Muscle of leg (tissue), 11 donors: ENCODE measurements around the gene OVAAL. TPM values are rescaled to one million over a fixed set of nuclear protein-coding genes. Genes with fewer than 3 reads are reported as not detected.

Experiments
- DNase-seq: peaks from one replicate; pipeline ENCODE4 v3.0.0; 2013
- H3K27ac ChIP-seq: one replicate; pipeline ENCODE4 v1.5.1; 2013; ENCODE audit warnings: mild to moderate bottlenecking, low read length, control low read depth
- H3K27me3 ChIP-seq: one replicate; pipeline ENCODE4 v1.6.1; 2013; ENCODE audit warnings: low read length; ENCODE audit not compliant: control insufficient read depth, insufficient read depth
- H3K36me3 ChIP-seq: one replicate; pipeline ENCODE4 v1.6.1; 2013; ENCODE audit warnings: low read length; ENCODE audit not compliant: control insufficient read depth, insufficient read depth
- H3K4me1 ChIP-seq: one replicate; pipeline ENCODE4 v1.6.1; 2013; ENCODE audit warnings: low read length; ENCODE audit not compliant: control insufficient read depth, insufficient read depth
- H3K4me3 ChIP-seq: one replicate; pipeline ENCODE4 v1.5.1; 2013; ENCODE audit warnings: low read length, control low read depth
- H3K9me3 ChIP-seq: replicated peaks from 2 replicates; pipeline ENCODE4 v1.6.1; 2013; ENCODE audit warnings: low read depth, low read length; ENCODE audit not compliant: control insufficient read depth
- WGBS: methylation state at CpG from one replicate; pipeline ENCODE4 v1.1.5; 2013; ENCODE audit warnings: missing lambda C conversion rate; ENCODE audit not compliant: insufficient coverage; 5-methylcytosine and 5-hydroxymethylcytosine counted together
- polyA plus RNA-seq, 8 donors: library from polyadenylated mRNA; unstranded; fragments of 120-200 nt; gene quantifications; one replicate each; pipeline versions ENCODE4 v1.2.1 to v1.2.3, GENCODE V29; 2013; ENCODE audit warnings: inconsistent platforms in 1 of 8, low replicate concordance in 1 of 8; ENCODE audit not compliant: insufficient read length in 8 of 8, insufficient read depth in 1 of 8
- total RNA-seq: library from RNA; stranded (reverse); fragments of 120-200 nt; gene quantifications from one replicate; pipeline ENCODE4 v1.2.4, GENCODE V29; 2013

OVAAL gene
- total and polyA plus RNA-seq, 9 donors: not detected

DNA sequence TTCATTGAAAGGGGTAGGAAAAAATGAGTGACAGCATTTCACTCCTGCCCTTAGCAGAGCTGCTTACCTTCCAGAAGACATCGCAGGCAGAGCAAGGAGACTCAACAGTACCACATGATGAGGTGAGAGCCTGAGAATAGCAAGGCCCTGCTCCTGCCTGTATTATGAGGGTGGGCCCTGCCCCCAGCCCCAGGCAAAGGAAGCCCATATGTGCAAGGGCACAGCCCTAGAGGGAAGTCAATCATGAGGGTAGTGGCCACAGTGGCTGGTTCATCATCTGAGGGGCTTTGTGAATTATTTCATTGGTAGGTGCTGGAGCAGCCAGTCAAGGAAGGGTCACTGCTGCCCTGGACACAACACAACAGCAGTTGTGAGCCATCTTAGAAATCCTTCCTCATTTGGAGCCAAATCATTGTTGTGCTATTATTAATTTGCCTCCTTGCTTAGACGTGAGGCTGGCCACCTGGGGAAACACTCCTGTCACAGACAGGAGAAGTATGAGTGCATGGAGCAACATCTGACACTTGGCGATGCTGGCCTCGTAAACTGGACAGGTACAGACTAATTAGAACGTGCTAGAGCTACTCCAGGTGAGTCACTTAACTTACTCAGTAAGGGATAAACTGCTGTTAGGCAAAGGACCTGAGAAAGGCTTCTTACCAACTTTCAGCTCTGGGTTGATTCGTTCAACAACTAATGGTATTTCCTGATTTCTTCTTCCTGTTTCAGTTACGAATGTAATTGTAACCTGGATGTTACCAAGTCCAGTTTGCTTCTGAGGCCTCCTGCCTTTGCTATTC lies 33.6 kb upstream of the OVAAL start:
- H3K36me3 ChIP-seq: no peaks in the 10 kb centered on the region
- no peak overlapping the region for H3K27ac ChIP-seq
- 67% methylated on average over 4 of the region's 7 CpGs for WGBS
- H3K4me1 ChIP-seq: peaks cover 9% of the 10 kb centered on the region
- DNase-seq: no peak
- peaks cover 3% of the 10 kb centered on the region for H3K27me3 ChIP-seq
- no peak overlapping the region for H3K4me3 ChIP-seq
- no peaks in the 10 kb centered on the region for H3K9me3 ChIP-seq

DNA sequence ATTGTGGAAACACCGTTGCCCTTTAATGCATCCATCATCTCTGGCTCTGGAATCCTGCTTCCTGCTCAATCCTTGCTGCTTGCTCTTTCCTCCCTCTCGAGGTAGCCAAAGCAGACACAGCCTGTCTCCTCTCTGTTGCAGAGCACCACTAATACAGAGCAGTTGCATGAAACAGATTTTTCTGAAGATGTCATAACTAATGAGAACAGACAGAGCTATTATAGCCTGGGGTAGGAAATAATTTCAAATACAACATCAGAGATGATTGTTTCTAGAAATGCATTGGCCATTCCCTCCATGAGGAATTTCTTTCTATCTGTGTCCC lies 33.1 kb upstream of the OVAAL start:
- Histone ChIP-seq H3K9me3 (no peaks in the 10 kb centered on the region), H3K4me1 (peaks cover 9% of the 10 kb centered on the region), H3K27me3 (peaks cover 3% of the 10 kb centered on the region), H3K36me3 (no peaks in the 10 kb centered on the region), H3K4me3 (no peak overlapping the region), H3K27ac (no peak overlapping the region)
- 0% methylated on average over 1 of the region's 2 CpGs for WGBS
- DNase-seq: no peak

DNA sequence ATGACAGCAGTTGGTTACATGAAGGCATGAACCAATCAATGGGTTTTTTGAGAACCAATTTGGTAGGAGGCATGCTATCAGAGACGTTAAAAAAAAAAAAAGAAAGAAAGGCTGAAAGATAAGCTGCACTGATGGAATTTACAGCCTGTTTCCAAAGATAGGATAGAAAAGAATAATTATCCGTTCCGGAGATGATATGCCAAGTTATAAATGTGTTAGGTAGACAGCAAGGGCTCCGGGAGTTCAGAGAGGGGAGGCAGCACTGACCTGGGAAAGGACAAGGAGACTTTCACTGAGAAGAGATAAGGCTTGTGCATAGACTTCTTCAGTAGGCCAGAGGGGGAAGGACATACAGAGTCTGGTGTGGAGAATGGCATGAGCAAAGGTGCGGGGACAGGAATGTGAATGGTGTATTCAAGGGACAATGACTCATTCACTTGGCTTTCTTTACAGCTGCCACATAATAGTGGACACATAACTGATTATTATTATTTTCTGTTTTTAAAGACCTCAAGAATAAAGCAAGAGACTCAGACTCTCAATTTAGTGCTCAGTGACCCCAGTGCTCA lies 31.6 kb upstream of the OVAAL start:
- peaks cover 6% of the 10 kb centered on the region for H3K4me1 ChIP-seq
- DNase-seq: no peak

DNA sequence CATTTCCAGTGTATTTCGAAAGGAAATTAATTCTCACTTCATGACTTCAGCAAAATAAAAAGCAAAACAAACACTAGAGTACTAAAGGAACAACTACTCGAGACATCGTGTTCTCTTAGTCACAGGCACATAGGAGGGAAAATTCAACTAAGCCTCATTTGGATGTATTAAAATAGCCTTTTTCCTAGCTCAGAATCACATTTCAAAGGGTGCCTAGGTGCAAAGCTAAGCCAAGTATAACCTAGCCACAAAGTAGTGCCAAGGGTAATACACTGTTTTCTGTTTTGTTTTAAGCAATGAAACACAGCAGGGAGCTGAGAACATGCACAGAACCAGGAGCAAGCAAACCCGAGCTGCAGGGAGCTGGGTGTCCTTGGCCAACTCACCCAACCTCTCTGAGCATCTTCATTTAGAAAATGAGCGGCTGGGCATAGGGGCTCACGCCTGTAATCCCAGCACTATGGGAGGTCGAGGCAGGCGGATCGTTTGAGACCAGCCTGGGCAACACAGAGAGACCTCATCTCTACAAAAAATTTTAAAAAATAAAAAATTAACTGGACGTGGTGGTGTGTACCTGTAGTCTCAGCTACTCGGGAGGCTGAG lies 29.8 kb upstream of the OVAAL start:
- 67% methylated on average over 1 of the region's 11 CpGs for WGBS
- no peaks in the 10 kb centered on the region for H3K36me3 ChIP-seq
- DNase-seq: no peak
- H3K27ac ChIP-seq: no peak overlapping the region
- no peaks in the 10 kb centered on the region for H3K9me3 ChIP-seq
- H3K4me1 ChIP-seq: peaks cover 6% of the 10 kb centered on the region
- peaks cover 3% of the 10 kb centered on the region for H3K27me3 ChIP-seq
- H3K4me3 ChIP-seq: no peak overlapping the region

More for the DNA sequence above, 31.6 kb upstream of the OVAAL start:
- H3K27me3 ChIP-seq: peaks cover 3% of the 10 kb centered on the region
- no peaks in the 10 kb centered on the region for H3K9me3 ChIP-seq
- no peak overlapping the region for H3K27ac ChIP-seq
- WGBS: 83% methylated on average over 4 of the region's 5 CpGs
- H3K36me3 ChIP-seq: no peaks in the 10 kb centered on the region
- H3K4me3 ChIP-seq: no peak overlapping the region

DNA sequence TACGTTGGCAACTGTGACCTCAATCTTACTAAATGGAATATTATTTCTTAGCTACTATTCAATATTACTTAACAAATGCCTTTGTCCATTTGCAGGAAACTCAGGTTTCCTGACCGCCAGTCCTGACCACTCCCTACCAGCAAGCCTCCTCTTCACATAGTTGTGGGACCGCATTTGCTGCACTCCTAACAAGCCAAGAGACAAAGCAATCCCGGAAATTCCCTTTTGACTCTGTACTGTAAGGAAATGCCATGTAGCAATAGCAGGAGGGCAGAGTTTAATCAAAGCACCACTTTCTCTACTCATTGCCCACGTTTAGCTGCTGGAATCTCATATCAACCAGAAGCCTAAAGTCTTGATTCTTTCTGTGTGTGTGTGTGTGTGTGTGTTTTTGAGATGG lies 28.3 kb upstream of the OVAAL start:
- peak overlapping the region; percentile 20 for H3K27ac ChIP-seq
- peaks cover 3% of the 10 kb centered on the region for H3K27me3 ChIP-seq
- H3K4me1 ChIP-seq: no peaks in the 10 kb centered on the region
- 55% methylated on average over 3 of the region's 5 CpGs for WGBS
- H3K36me3 ChIP-seq: no peaks in the 10 kb centered on the region
- DNase-seq: peak; percentile 18
- H3K4me3 ChIP-seq: no peak overlapping the region
- H3K9me3 ChIP-seq: no peaks in the 10 kb centered on the region

DNA sequence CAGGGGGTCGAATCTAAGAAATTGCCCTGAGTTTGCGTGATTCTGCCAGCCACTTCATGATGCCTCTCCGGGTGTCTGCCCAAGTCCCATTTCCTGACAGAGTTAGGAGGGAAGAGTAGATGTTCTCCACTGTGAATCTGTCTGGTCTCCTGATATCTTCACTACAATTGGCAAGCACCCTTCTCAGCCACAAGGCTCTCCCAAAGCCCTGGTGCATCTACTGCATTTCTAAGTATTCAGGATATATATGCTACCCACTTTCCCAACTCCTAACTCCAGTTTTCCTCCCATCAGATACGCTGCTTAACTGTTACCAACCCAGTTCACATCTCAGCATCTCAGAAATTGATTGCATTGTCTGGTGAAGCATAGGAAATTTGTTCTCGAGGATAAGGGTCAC lies 25.9 kb upstream of the OVAAL start:
- no peaks in the 10 kb centered on the region for H3K36me3 ChIP-seq
- no peak for DNase-seq
- no peak overlapping the region for H3K4me3 ChIP-seq
- no peaks in the 10 kb centered on the region for H3K4me1 ChIP-seq
- no CpG with 5 or more reads among the region's 5 CpGs for WGBS
- H3K27me3 ChIP-seq: no peaks in the 10 kb centered on the region
- H3K9me3 ChIP-seq: no peaks in the 10 kb centered on the region
- no peak overlapping the region for H3K27ac ChIP-seq

DNA sequence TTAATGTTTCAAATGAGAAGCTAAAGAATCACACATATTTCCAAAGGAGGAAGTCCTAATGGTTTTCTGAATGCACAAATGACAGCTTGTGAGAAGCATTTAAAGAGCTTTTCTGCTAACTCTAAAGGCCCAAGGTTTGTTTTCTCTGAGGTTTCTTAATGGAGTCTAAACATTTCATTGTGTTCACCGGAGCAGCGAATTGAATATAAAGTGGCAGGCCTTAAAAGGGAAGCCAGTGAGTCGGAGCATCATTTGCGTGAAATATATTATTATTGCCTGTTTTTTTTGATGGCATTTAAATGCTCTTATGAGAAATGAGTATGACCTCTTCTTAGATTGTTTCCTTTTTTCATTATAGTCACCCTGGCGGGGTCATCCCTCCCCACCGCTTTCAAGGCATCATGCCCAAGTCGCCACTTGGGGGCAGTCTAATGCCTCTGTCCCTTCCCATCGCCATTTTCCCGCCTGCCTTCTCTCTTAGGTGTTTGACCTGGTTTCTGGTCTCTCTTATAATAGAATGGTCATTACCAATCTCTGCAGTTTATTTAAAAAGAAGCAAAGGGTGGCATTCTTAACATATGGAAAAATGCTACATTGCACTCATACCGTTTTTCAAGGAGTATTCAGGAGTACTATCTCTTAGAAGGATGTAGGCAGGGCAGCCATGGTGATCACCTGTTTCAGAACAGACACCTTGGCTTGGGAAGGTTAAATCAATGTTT lies 25.3 kb upstream of the OVAAL start:
- Histone ChIP-seq H3K4me1 (no peaks in the 10 kb centered on the region), H3K27me3 (no peaks in the 10 kb centered on the region), H3K27ac (no peak overlapping the region), H3K36me3 (no peaks in the 10 kb centered on the region), H3K4me3 (no peak overlapping the region), H3K9me3 (no peaks in the 10 kb centered on the region)
- peak; percentile 50 for DNase-seq
- WGBS: 43% methylated on average over 5 of the region's 10 CpGs

DNA sequence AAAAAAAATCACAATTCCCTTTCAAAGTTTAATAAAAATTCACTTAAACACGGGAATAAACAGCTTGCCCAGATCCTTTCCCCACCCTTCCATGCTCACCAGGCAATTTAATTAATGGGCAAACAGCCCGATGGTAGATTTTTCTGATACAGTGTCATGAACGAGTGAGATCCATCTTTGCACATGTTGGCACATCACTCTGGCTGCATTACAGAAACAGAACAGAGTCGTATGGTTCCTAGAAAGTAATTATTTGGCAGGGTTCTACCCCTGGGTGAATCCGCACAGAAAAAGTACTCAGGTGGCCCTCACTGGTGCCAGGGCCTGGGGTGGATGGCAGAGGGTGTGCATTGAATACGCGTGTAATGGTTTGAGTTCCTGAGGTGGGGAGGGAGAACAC lies 24.6 kb upstream of the OVAAL start:
- DNase-seq: peak; percentile 20
- Histone ChIP-seq H3K9me3 (no peaks in the 10 kb centered on the region), H3K27ac (no peak overlapping the region), H3K36me3 (no peaks in the 10 kb centered on the region), H3K27me3 (no peaks in the 10 kb centered on the region), H3K4me1 (no peaks in the 10 kb centered on the region), H3K4me3 (no peak overlapping the region)
- WGBS: 56% methylated on average over 3 of the region's 7 CpGs

DNA sequence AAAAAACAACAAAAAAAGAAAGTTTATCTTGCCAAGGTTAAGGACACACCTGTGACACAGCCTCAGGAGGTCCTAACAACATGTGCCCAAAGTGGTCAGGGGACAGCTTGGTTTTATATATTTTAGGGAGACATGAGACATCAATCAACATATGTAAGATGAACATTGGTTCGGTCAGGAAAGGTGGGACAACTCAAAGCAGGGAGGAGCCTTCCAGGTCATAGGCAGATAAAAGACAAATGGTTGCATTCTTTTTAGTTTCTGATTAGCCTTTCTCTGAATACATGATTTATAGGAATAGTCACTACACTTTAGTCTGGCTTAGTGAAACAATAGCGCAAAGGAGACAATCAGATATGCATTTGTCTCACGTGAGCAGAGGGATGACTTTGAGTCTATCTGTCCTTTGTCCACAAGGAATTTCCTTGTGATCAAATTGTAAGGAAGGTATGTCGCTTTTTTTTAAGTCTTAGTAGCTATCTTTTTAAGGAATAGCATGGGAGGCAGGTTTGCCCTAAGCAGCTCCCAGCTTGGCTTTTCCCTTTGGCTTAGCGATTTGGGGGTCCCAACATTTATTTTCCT lies 23.3 kb upstream of the OVAAL start:
- no peaks in the 10 kb centered on the region for H3K4me1 ChIP-seq
- H3K4me3 ChIP-seq: no peak overlapping the region
- H3K9me3 ChIP-seq: no peaks in the 10 kb centered on the region
- DNase-seq: no peak
- WGBS: no CpG with 5 or more reads among the region's 5 CpGs
- no peak overlapping the region for H3K27ac ChIP-seq
- H3K27me3 ChIP-seq: no peaks in the 10 kb centered on the region
- no peaks in the 10 kb centered on the region for H3K36me3 ChIP-seq

DNA sequence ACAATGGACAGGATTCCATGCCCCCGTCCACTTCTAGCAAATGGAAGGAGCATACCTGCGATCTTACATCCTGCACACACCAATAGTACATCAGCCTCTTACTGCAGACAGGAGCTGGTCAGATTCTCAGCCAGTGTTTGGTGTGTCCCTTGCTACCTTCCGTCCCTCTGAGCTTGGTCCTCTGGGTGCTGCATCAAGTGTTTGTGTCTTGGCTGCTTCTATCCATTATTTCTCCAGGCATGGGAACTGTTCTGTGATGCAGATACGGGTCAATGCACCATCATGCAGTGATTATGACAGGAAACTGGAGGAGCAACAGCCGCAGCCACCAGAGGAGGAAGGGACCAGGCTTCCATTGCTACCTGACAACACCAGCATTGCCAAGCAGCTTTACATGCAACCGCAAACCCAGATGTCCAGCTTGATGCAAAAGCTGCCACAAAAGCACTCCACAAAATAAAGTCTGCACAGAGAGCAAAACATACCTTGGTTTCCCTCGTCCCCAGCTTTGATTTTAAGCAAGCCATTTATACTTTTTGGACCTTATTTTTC lies 21.9 kb upstream of the OVAAL start:
- peaks cover under 1% of the 10 kb centered on the region for H3K4me1 ChIP-seq
- no peaks in the 10 kb centered on the region for H3K36me3 ChIP-seq
- H3K27ac ChIP-seq: no peak overlapping the region
- H3K27me3 ChIP-seq: no peaks in the 10 kb centered on the region
- 73% methylated on average over 5 of the region's 7 CpGs for WGBS
- H3K4me3 ChIP-seq: no peak overlapping the region
- no peak for DNase-seq
- no peaks in the 10 kb centered on the region for H3K9me3 ChIP-seq
